Ovary (tissue), 9 donors: Measurements from ENCODE around the gene MMP20. TPM values are rescaled to one million over a fixed set of nuclear protein-coding genes. Genes with fewer than 3 reads are reported as not detected.

Experiments
- DNase-seq, 5 donors: peaks; one replicate each; pipeline ENCODE4 v3.0.0-alpha.2; 2019 to 2020
- H3K27ac ChIP-seq, 2 donors: fragments of 200-600 bp; one replicate each; pipeline versions ENCODE4 v1.5.1 to v1.8.0; 2019 to 2022
- H3K27me3 ChIP-seq: fragments of 200-600 bp; one replicate; pipeline ENCODE4 v1.8.0; 2022
- H3K36me3 ChIP-seq: fragments of 200-600 bp; sonication (generic); one replicate; pipeline ENCODE4 v1.5.1; 2019
- H3K4me1 ChIP-seq: one replicate; pipeline ENCODE4 v1.8.1; 2013; ENCODE audit warnings: mild to moderate bottlenecking, moderate library complexity; ENCODE audit not compliant: insufficient read depth
- H3K4me3 ChIP-seq: fragments of 200-600 bp; sonication (generic); one replicate; pipeline ENCODE4 v1.5.1; 2017
- H3K9me3 ChIP-seq, 2 donors: fragments of 200-600 bp in 1 of 2; sonication (generic) in 1 of 2; one replicate each; pipeline versions ENCODE4 v1.5.1 to v1.8.1; 2013 to 2019; ENCODE audit warnings: mild to moderate bottlenecking in 1 of 2, moderate library complexity in 1 of 2
- EP300 ChIP-seq: sonication (generic); formaldehyde crosslinking; IDR thresholded peaks from one replicate; pipeline ENCODE4 v1.6.1; 2017; ENCODE audit warnings: antibody characterized with exemption
- POLR2A ChIP-seq: fragments of 450-650 bp; IDR thresholded peaks from one replicate; pipeline ENCODE4 v1.6.1; 2017; ENCODE audit warnings: antibody characterized with exemption, mild to moderate bottlenecking, moderate library complexity
- WGBS, 3 donors: extraction: QIAGEN DNeasy Blood & Tissue Kit in 1 of 3; methylation state at CpG; one replicate each; pipeline versions ENCODE4 v1.1.5 to v1.1.7; 2013 to 2017; 5-methylcytosine and 5-hydroxymethylcytosine counted together
- intact Hi-C, 4 donors: fragments of 100-400 bp; cut with DNase I; formaldehyde crosslinking; loops; one replicate each; pipeline versions ENCODE4 v1.11.0 to v1.15.1; 2022 to 2023
- polyA plus RNA-seq, 2 donors: library from polyadenylated mRNA; stranded (reverse); fragments of 200-250 nt in 1 of 2; fragments of 350-450 nt in 1 of 2; fragmentation: Illumina TruSeq in 1 of 2; extraction: RNeasy Lipid Tissue Mini Kit (QIAGEN cat#74804) in 1 of 2; gene quantifications; one replicate each; pipeline ENCODE4 v1.2.3, GENCODE V29; 2013 to 2014
- total RNA-seq, 7 donors: library from RNA; depleted of rRNA in 2 of 7; stranded (reverse); fragments of >200 nt in 2 of 7; fragmentation: NEBNext Ultra II Directional in 3 of 7; extraction: Animal tissue kit (Norgen Biotek cat#: 25700) in 3 of 7; gene quantifications; one replicate each; pipeline versions ENCODE4 v1.1.0 to v1.2.4, GENCODE V29; 2016 to 2023
- TF ChIP-seq, protein P1 (sequence below), 3 donors: fragments of 450-650 bp in 2 of 3; fragments of 200-600 bp in 1 of 3; IDR thresholded peaks; one replicate each; pipeline versions ENCODE4 v1.5.1 to v1.8.0; 2016 to 2022; ENCODE audit warnings: antibody characterized with exemption in 3 of 3, mild to moderate bottlenecking in 1 of 3
- donor health status: DM: no; HTN: no; CAD: no; lungs with moderate emphysema.
- donor health status: DM: no; HTN: no; CAD: no.
- donor health status: Bipolar disorder and iron deficiency.
- donor health status: DM: yes; HTN: yes; CAD: no.
- donor health status: DM: no; HTN: no; CAD: no.
- donor health status: DM: yes; HTN: yes; CAD: no.

The MMP20 gene
- total and polyA plus RNA-seq, 9 donors = not detected

DNA sequence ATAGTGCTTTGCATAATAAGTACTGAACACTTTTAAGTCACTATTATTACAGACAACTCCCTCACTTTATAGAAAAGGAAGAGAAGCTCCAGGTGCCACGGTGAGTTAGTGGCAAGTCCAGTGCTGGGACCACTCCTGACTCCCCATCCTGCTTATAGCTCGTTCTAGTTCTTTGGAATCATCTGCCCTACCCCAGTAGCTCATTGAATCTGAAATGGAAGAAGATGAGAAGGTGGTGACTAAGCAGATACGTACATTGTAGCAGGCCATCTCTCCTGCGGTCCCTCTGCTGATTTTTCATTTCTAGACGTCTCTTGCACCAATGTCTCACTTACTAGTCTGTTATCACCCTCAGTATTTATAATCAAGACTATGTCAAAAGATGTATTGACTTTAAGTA is 21.6 kb downstream of the MMP20 start:
- Histone ChIP-seq H3K9me3 (no peaks in the 10 kb centered on the region), H3K36me3 (no peaks in the 10 kb centered on the region), H3K4me3 (no peak overlapping the region), H3K27me3 (no peaks in the 10 kb centered on the region), H3K4me1 (no peaks in the 10 kb centered on the region), H3K27ac (no peak overlapping the region)
- 58 to 78% (median 64%) methylated on average over 5 of the region's 5 CpGs for WGBS, 3 donors
- TF ChIP-seq EP300 = no peak
- TF ChIP-seq POLR2A = no peak
- TF ChIP-seq, protein P1, sequence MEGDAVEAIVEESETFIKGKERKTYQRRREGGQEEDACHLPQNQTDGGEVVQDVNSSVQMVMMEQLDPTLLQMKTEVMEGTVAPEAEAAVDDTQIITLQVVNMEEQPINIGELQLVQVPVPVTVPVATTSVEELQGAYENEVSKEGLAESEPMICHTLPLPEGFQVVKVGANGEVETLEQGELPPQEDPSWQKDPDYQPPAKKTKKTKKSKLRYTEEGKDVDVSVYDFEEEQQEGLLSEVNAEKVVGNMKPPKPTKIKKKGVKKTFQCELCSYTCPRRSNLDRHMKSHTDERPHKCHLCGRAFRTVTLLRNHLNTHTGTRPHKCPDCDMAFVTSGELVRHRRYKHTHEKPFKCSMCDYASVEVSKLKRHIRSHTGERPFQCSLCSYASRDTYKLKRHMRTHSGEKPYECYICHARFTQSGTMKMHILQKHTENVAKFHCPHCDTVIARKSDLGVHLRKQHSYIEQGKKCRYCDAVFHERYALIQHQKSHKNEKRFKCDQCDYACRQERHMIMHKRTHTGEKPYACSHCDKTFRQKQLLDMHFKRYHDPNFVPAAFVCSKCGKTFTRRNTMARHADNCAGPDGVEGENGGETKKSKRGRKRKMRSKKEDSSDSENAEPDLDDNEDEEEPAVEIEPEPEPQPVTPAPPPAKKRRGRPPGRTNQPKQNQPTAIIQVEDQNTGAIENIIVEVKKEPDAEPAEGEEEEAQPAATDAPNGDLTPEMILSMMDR (IDR thresholded peaks at IDR 0.05) = no peak
- DNase-seq = no peak
- intact Hi-C loops = no loop called here

DNA sequence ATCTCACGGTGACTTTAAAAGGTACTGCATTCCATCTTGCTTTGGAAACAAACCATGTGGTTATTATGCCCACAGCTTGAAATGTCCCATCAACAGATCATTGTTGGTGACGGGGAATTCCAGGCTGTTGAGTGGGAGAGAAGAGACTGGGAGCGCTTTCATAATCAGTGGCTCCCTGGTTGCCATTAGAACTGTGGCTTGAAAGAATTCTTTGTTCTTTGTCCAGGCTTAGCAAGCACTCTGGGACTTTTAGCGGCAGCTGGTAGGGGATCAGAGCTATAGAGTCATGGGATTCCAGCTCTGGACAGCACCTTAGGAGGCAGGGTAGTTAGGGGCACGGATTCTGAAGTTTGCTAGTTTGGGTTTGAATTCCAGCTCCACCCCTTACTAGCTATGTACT is 22.0 kb downstream of the MMP20 start:
- H3K9me3 ChIP-seq = no peaks in the 10 kb centered on the region
- TF ChIP-seq POLR2A = no peak
- no peak for TF ChIP-seq EP300
- TF ChIP-seq, protein P1 (IDR thresholded peaks at IDR 0.05) = no peak
- intact Hi-C loops = no loop called here
- DNase-seq = no peak
- H3K27ac ChIP-seq = no peak overlapping the region
- H3K36me3 ChIP-seq = no peaks in the 10 kb centered on the region
- WGBS, 3 donors = 68 to 91% (median 80%) methylated on average over 5 of the region's 5 CpGs
- no peak overlapping the region for H3K4me3 ChIP-seq
- H3K4me1 ChIP-seq = no peaks in the 10 kb centered on the region
- no peaks in the 10 kb centered on the region for H3K27me3 ChIP-seq

DNA sequence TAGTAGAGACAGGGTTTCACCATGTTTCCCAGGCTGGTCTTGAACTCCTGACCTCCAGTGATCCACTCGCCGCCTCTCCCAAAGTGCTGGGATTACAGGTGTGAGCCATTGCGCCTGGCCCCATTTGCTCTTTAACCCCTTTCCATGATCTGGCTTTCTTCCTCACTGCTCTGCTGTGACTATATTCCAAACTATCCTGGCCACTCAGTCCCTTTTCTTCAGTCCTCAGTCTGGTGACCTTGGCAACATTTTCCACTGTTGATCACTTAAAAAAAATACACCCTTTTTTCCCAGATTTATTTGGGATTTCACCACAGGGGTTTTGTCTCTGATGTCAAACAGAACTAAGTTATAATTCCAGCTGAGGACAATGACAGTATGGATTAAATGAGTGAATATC is 24.5 kb downstream of the MMP20 start:
- intact Hi-C loops = no loop called here
- no peak overlapping the region for H3K27ac ChIP-seq
- TF ChIP-seq, protein P1 (IDR thresholded peaks at IDR 0.05) = no peak
- TF ChIP-seq EP300 = no peak
- no peak for TF ChIP-seq POLR2A
- WGBS, 3 donors = 87% methylated on average over 3 of the region's 3 CpGs
- DNase-seq = no peak
- H3K4me3 ChIP-seq = no peak overlapping the region
- H3K27me3 ChIP-seq = no peaks in the 10 kb centered on the region
- no peaks in the 10 kb centered on the region for H3K36me3 ChIP-seq
- no peaks in the 10 kb centered on the region for H3K4me1 ChIP-seq
- H3K9me3 ChIP-seq = no peaks in the 10 kb centered on the region

DNA sequence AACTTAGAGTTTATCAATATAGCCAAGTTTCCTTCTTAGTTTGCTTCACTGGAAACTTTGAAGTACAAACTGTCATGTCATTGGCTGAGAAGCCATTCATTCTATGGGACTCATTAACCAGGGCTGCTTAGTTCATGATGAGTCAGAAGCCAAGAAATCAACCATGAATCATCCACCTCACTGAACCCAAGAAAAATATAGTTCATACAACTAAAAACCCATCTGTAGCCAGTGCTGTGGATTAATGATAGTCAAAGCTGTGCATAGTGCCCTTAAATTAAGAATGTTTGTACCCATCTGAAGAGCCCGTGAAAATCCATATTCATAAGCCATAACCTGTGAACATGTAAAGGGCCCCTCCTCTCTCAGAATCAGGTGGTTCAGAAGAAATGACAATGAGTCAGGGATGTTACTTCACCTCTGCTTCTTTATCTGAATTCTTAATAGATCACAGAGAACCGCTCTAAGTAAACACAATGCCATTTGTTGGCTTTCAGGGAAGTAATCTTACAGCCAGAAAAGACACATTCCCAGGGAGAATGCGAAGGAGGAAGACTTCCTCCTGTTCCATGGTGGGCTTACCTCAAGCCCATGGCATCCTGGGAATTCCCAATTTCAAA is 25.4 kb downstream of the MMP20 start:
- TF ChIP-seq POLR2A = no peak
- no peak for TF ChIP-seq EP300
- intact Hi-C loops = no loop called here
- no peak overlapping the region for H3K27ac ChIP-seq
- 54 to 59% (median 56%) methylated on average over 3 of the region's 3 CpGs for WGBS, 3 donors
- H3K4me3 ChIP-seq = no peak overlapping the region
- no peaks in the 10 kb centered on the region for H3K9me3 ChIP-seq
- H3K27me3 ChIP-seq = no peaks in the 10 kb centered on the region
- no peaks in the 10 kb centered on the region for H3K36me3 ChIP-seq
- DNase-seq = no peak
- no peaks in the 10 kb centered on the region for H3K4me1 ChIP-seq

DNA sequence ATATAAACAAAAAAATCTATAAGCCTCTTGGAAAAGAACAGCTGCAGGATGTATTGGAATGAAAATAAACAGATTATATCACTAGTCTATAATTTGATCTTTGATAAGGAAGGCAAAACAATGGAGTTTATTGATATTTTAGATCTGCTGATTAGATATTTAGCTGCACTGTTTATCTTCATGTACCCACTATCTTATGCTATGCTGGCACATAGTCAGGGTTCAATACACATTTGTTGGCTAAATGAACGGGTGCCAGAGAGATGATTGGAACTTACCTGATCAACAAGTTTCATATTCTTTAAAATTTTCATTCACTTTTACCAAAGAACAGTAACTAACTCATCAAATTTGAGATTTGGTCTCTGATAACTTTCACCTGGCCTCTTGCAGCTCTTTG is 26.9 kb downstream of the MMP20 start:
- no peak overlapping the region for H3K27ac ChIP-seq
- no peaks in the 10 kb centered on the region for H3K4me1 ChIP-seq
- no peak for DNase-seq
- TF ChIP-seq POLR2A = no peak
- TF ChIP-seq, protein P1 (IDR thresholded peaks at IDR 0.05) = no peak
- no peak for TF ChIP-seq EP300
- no peaks in the 10 kb centered on the region for H3K9me3 ChIP-seq
- no peak overlapping the region for H3K4me3 ChIP-seq
- WGBS, 3 donors = 86 to 96% (median 87%) methylated on average over 1 of the region's 1 CpG
- no peaks in the 10 kb centered on the region for H3K36me3 ChIP-seq
- H3K27me3 ChIP-seq = no peaks in the 10 kb centered on the region
- intact Hi-C loops = no loop called here
